Measurements from ENCODE around the gene PRKCH. TPM values are rescaled to one million over a fixed set of nuclear protein-coding genes. Genes with fewer than 3 reads are reported as not detected.
A peak's percentile ranks its signal among the peaks of the same experiment; 100 is the strongest.

Gene PRKCH
- total RNA-seq, 1 experiment from 2014 or later, result 5.2 TPM

DNA sequence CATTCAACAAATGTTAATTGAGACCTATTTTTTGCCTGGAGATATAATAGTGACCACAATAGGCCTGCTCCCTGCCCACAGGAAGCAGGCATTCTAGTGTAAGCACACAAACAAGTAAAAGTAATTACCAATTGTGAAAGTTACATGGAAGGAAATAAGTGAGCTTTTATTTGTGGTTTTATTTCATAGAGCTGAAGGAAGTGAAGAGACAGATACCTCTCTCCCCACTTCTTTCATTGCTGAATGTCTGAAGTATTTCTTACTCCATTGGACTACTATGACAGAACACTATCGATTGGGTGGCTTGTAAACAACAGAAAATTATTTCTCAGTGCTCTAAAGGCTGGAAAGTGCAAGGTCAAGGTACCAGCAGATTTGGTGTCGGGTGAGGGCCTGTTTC is 183.5 kb downstream of the PRKCH start:
- Mint-ChIP-seq H3K27ac (peak overlapping the region in 1 of 3 experiments; percentile 57; a peak in 1 of 7 replicates), H3K4me3 (no peak overlapping the region), H3K4me1 (peaks cover 58 to 62% of the 10 kb centered on the region in 2 experiments), H3K27me3 (ENCODE audit: low read depth) (no peaks in the 10 kb centered on the region), H3K9me3 (0 out of 5 replicates have a peak, but pooled peaks cover 0 to 2% of the 10 kb centered on the region in 2 experiments), H3K36me3 (ENCODE audit: insufficient read depth in 1 of 3, low read depth in 3 of 3) (peaks cover 0 to 4% (median 2%) of the 10 kb centered on the region in 3 experiments; a peak in 1 of 7 replicates)
- H3K23ac ChIP-seq (ENCODE audit: insufficient read length, low read depth, low read length), result no peak overlapping the region
- no peak overlapping the region for H2BK20ac ChIP-seq (ENCODE audit: low read depth, low read length, poor library complexity, severe bottlenecking)
- H2BK15ac ChIP-seq (ENCODE audit: low read depth, low read length), result no peak overlapping the region
- H3T11ph ChIP-seq (ENCODE audit: low read length), result no peak overlapping the region
- no peak overlapping the region for H2BK120ac ChIP-seq (ENCODE audit: low read depth, low read length, poor library complexity, severe bottlenecking)
- no peak overlapping the region for H4K91ac ChIP-seq (ENCODE audit: insufficient read length, low read depth, low read length)
- H3K4me2 ChIP-seq (ENCODE audit: insufficient read depth, insufficient read length, low read length), result no peak overlapping the region
- H4K8ac ChIP-seq (replicated peaks; ENCODE audit: insufficient read length, low read depth, low read length), result no peak overlapping the region
- no peaks in the 10 kb centered on the region for H3K9me3 ChIP-seq (ENCODE audit: control insufficient read depth, low read depth, low read length)
- no peak overlapping the region for H2BK5ac ChIP-seq (ENCODE audit: insufficient read length, low read length)
- no peaks in the 10 kb centered on the region for H4K20me1 ChIP-seq (ENCODE audit: control insufficient read depth, insufficient read depth, insufficient read length)
- no peak overlapping the region for H4K5ac ChIP-seq (ENCODE audit: insufficient read length, low read depth, low read length)
- H3K27me3 ChIP-seq (ENCODE audit: insufficient read depth, low read length), result no peaks in the 10 kb centered on the region
- no peak overlapping the region for H2AFZ ChIP-seq (ENCODE audit: low read length)
- H3K9ac ChIP-seq (ENCODE audit: extremely low read depth, insufficient read length, low read length), result no peak overlapping the region
- DNase-seq, result no peak
- no peak overlapping the region for H2BK12ac ChIP-seq (ENCODE audit: insufficient read length, low read depth, low read length)
- no peak overlapping the region for H2AK5ac ChIP-seq (ENCODE audit: insufficient read length, low read length)
- TF ChIP-seq CTCF (conservative IDR thresholded peaks at IDR 0.05), result no peak
- peaks cover 13% of the 10 kb centered on the region; the same call in 1 of the 2 replicates for H3K4me1 ChIP-seq (ENCODE audit: insufficient read depth, low read length)
- no peak overlapping the region for H3K18ac ChIP-seq (ENCODE audit: insufficient read length, low read depth, low read length)
- no peaks in the 10 kb centered on the region for H3K79me2 ChIP-seq (ENCODE audit: insufficient read depth, low read length)
- no peak overlapping the region for H3K14ac ChIP-seq (ENCODE audit: insufficient read depth, low read length)
- no peak overlapping the region for H3K56ac ChIP-seq (ENCODE audit: insufficient read length, low read depth, low read length)
- WGBS (ENCODE audit: extremely low coverage, insufficient read length, low lambda C conversion rate), result no CpG with 5 or more reads among the region's 2 CpGs
- no peak overlapping the region for H3K4ac ChIP-seq (ENCODE audit: low read depth, low read length)
- no peaks in the 10 kb centered on the region for H3K79me1 ChIP-seq (ENCODE audit: insufficient read depth, low read depth, low read length, poor library complexity, severe bottlenecking)
- no peak overlapping the region for H3K27ac ChIP-seq (ENCODE audit: insufficient read length, low read depth, low read length)
- H3K23me2 ChIP-seq (ENCODE audit: insufficient read length, low read depth, low read length, poor library complexity, severe bottlenecking), result no peaks in the 10 kb centered on the region
